Activated T-cell treated with anti-CD3 and anti-CD28 coated beads, Interleukin-2, amount 50 U/mL, for 48 hours (primary cell): ENCODE results near the gene PHLPP2.
"Not testable (repeated sequence)": the region's sequence is repeated elsewhere in the genome, so short reads cannot be mapped to it uniquely, and the experiment has no call there.

ENCODE experiments used
- DNase-seq, 2 experiments: peaks; one replicate each; pipeline ENCODE4 v3.0.0-alpha.2; 2020

Gene PHLPP2

DNA sequence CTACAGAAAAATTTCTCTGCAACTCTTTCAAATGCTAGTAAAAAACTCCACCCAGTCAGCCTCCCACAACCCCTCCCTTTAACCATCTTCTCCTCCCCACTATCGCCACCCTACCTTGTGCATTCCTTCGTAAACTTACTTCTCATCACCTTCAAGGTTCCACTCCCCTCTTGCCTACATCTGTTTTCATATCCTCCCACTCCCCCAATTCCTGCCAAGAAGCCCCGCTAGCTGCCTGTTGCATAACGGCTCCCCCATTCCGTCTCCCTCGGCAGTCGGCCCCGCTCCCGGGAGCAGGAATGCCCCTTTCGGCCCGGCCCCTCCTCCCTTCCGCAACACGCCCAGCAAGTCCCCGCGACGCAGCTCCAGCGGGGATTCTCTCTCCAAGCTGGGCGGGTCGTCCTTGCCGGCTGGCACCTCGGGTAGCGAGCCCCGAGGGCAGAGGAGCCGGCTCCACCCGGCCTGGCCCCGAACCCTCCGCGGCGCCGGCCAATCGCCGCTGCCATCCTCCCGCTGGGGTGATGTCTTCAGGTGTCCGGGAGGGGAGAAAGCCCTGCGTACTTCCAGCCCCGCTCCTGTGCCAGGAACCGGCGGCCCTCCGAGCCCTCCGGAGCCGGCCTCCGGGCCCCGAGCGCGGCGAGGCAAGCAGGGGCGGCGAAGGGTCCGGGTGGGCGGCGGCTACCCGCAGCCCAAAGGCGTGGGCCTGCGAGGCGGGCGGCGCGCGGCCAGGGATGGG is 1.5 kb downstream of the PHLPP2 start:
- peak; percentile 76 to 82 for DNase-seq

DNA sequence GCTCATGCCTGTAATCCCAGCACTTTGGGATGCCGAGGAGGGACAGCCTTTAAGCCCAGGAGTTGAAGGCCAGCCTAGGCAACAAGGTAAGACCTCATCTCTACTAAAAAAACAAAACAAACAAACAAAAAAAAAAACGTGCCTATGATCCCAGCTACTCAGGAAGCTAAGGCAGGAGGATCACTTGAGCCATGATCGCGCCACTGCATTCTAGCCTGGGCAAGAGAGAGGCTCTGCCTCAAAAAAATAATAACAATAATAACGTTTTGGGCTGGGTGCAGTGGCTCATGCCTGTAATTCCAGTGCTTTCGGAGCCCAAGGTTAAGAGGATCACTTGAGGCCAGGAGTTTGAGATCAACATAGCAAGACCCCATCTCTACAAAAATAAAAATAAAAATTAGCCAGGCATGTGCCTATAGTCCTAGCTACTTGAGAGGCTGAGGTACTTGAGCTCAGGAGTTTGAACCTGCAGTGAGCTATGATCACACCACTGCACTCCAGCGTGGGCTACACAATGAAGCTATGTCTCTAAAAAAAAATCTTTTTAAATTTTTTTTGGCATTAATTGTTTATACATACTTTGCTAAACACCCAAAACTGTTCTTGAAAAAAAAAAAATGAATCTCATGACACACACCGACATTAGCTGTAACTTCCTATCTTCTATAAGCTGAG is 3.3 kb downstream of the PHLPP2 start:
- DNase-seq = no peak

GRCh38 chr16:71712501-71712900 is 12.0 kb downstream of the PHLPP2 start:
- DNase-seq = no peak

- no peak for DNase-seq
Observed at GRCh38 chr16:71711789-71712188, 12.7 kb downstream of the PHLPP2 start.

DNA sequence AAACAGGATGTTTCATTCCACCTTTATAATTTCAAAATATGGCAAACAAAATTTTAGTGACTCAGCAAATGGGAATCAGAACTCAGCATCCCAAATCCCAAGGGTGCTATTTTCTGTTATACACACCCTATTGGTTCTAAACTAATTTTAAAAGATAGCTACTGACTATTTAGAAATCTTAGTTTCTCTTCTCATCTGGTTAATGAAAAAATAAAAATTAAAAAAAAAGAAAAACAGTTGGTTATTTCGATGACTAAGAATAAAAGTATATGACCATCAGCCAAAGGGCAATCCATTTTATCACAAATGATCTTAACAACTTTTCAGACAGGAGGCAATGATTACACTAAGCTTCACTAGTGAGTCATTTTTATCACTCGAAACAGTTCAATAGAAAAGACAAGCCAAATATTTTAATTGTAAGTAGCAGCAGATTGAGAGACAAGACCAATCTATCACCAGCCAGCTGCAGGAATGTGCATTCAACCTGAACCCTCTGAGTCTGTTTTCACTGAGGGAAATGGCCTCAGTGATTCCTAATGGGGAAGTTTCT is 15.2 kb downstream of the PHLPP2 start:
- no peak for DNase-seq

DNA sequence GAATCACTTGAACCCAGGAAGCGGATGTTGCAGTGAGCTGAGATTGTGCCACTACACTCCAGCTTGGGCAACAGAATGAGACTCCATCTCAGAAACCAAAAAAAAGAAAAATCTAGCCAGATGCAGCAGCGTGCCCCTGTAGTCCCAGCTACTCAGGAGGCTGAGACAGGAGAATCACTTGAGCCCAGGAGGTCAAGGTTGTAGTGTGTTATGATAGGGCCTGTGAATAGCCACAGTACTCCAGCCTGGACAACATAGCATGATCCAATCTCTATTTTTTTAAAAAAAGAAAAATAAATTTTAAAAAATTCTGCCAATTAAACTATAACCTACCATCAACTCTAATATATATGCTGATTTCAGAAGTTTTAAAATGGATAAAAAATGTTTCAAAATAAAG is 15.8 kb downstream of the PHLPP2 start:
- no peak for DNase-seq

DNA sequence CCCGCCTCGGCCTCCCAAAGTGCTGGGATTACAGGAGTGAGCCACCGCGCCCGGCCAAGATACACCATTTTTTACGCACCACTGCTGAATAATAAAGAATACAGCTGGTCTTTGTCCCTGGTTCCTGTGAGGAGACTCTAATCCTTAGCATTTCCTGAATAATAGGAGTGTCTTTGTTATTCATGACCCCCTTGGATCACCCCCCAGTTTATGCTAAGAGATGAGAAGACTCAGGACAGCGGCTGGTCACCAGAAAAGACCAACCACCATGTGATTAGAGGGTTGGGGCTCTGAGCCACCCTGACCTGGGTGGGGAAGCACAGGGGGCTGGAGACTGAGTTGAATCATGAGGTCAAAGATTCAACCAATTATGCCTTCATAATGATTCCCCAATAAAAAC is 17.3 kb downstream of the PHLPP2 start:
- no peak for DNase-seq

DNA sequence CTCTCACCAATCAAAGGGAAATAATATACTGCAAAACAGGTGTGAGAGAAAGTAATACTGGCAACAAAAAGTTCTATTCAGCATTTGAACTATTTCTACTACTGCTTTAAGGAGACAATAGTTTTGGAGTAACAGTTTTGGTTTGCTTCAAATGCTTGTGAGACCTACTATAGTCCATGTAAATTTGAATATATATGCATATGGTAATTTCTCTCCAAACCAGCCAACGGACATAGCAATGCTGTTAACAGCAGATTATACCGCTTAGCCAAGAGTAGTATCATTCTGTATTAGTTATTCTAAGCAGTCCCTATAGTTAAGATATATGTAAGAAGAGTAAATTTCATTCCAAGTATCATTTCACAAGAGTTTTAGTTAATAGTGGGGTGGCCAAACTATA is 18.5 kb downstream of the PHLPP2 start:
- DNase-seq = no peak

- DNase-seq = no peak
Observed at GRCh38 chr16:71703333-71703732, 21.2 kb downstream of the PHLPP2 start.

- no peak for DNase-seq
Observed at GRCh38 chr16:71700831-71701230, 23.7 kb downstream of the PHLPP2 start.

DNA sequence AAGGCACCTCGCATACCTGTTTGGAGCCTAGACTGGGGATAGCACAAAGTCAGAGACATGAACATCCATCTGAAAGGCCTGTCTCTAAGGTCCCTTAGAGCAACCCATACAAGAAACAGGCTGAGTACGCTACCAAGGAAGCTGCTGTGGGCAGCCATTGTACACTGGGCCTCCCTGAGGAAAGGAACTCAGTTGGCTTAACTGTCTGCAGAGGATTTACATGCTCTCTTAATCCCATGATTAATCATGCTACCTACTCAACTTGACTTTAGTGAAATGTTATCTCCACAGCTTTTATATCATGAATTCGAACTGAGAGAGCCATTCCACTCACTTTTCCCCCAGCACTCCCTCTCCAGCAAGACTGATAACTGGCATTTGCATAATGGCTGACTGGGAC is 26.0 kb downstream of the PHLPP2 start:
- no peak for DNase-seq

DNA sequence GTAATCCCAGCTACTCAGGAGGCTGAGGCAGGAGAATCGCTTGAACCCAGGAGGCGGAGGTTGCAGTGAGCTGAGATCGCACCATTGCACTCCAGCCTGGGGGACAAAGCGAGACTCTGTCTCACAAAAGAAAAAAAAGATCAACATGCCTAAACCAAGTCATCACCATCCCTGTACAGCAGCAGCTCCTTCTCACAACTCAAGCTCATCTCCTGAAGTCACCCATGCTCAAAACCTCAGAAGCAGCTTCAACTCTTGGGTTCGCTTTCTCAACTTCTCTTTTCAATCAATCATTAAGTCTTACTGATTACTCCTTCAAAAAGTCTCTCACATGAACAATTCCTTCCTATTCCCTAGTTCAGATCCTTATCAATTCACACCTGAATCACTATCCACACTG is 31.3 kb downstream of the PHLPP2 start:
- DNase-seq = no peak

- DNase-seq = no peak
Observed at GRCh38 chr16:71689901-71690300, 34.6 kb downstream of the PHLPP2 start.

GRCh38 chr16:71687861-71688260 is 36.6 kb downstream of the PHLPP2 start:
- no peak for DNase-seq

DNA sequence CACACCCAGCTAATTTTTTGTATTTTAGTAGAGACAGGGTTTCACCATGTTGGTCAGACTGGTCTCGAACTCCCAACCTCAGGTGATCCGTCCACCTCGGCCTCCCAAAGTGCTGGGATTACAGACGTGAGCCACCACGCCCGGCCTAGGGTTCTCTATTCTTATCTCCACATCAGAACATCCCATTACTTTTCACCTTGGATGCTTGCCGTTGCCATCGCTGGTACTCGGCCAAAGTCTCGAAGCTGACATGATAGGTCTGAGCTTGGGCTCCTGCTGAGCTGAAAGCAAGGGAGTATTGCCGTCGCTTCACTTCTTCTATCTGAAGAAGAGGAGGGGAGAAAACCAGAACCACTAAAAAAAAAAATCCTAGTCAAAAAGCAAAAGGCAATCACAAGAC is 40.2 kb downstream of the PHLPP2 start:
- DNase-seq = not testable (repeated sequence)

DNA sequence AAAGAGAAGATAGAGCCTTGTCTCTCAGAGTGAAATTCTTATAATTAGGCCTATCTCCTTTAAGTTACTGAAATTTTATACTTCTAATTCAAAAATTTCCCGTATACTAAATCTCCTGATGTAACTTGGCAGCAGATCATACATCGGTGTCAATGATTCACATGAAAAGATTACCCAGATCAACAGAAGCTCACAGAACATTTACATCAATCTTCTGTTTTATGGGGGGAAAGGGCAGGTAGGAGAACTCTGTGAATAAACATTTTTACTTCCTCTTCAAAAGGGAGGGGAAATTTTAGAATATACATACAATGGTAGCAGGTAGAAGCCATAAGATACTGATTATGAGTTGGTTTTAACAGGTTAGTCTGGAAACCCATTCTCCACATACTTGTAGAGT is 43.1 kb downstream of the PHLPP2 start:
- no peak for DNase-seq

DNA sequence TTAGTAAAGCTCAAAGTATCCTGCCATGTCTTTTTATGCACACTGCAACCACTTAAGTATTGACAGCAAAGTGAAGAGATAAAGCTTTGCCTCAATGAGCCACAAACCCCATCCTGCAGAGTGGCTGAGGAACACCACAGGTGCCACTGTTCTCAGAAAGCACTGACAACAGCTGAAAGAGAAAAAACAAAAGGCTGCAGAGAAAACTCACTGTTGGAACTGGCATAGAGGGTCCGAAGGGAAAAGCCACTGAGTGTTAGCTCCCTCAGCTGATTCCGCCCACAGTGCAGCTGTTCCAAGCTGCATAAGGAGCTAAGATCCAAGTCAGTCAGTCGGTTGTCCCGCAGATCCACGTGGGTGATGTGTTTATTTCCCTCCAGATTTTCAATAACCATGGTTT is 48.3 kb downstream of the PHLPP2 start:
- DNase-seq = no peak

- no peak for DNase-seq
Observed at GRCh38 chr16:71675380-71675779, 49.1 kb downstream of the PHLPP2 start.

DNA sequence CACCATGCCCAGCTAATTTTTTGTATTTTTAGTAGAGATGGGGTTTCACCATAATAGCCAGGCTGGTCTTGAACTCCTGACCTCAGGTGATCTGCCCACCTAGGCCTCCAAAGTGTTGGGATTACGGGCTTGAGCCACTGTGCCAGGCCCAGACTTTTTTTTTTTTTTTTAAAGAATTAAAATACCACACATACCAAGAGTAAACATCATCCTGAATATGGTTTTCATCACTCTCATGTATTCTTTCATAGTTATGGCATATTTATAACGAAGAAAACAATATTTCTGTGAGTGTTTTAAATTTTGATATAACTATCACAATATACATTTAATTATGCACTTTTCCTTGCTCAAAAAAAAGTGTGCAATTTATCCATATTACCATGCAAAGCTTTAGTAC is 50.3 kb downstream of the PHLPP2 start:
- no peak for DNase-seq

DNA sequence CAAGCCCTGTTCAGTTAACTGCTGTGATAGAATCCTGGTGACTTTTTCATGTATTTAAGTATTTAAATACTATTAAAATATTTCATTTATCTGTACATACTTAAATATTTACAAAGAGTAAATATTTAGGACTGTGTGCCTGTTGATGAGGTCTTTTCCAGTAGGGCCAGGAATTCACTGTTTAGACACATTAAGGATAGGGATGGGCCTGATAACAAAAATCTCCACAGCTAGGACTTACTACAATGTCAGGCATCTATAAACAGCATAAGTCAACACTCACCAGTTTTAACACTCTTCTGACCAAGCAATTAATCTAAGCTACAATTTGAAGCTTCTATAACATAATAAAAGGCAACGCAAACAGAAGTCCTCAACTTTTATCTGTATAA is 50.9 kb downstream of the PHLPP2 start:
- DNase-seq = no peak

GRCh38 chr16:71672803-71673581 is 51.5 kb downstream of the PHLPP2 start:
- DNase-seq = no peak

DNA sequence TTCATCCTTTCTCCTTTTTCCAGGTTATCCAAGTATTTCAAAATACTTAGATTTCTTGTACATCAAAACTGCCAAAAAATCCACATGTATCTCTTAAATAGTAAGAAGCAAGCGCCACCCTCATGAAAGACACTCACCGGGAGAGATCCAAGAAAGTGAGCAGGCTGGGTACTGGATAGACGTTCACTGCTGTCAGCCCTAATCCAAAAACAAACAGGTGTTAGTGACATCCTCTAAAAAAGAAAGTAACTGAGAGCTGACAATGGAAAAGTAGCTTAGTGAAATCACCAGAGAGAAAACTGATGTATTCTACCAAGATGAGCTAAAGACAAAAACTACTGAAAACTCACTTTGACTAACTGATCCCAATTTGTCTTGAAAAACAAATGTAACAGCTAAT is 52.4 kb downstream of the PHLPP2 start:
- DNase-seq = no peak

DNA sequence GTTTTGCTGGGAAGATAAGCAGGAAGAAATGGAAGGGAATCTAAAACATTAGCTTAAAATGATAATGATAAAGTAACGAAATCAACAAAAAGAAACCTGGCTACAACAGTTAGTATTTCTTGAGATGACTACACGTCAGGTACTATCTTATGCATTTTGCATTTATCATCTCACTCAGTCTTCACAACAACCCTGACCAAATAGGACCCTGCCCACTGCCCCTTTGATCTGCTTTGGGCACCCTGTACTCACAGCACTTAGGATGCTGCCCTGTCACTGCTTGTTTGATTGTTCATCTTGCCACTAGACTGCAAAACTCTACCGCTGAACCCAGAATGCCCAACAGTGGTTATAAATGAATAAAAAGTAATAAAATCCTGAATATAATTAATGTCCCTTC is 53.3 kb downstream of the PHLPP2 start:
- no peak for DNase-seq

- no peak for DNase-seq
Observed at GRCh38 chr16:71670537-71670936, 54.0 kb downstream of the PHLPP2 start.
